Cardiac fibroblast (primary cell): ENCODE measurements around the gene ACADVL.

Experiments
- DNase-seq, 2 donors: peaks; one replicate each; pipeline versions ENCODE4 v3.0.0 to v3.0.0-alpha.2; 2010; ENCODE audit warnings: low read depth in 2 of 2
- H3K4me3 ChIP-seq, 2 donors: replicated peaks in 1 of 2; 1 replicate in 1 of 2; 2 replicates in 1 of 2; pipeline ENCODE4 v1.5.1; 2011; ENCODE audit warnings: low read depth in 2 of 2, low read length in 2 of 2, mild to moderate bottlenecking in 2 of 2, moderate library complexity in 1 of 2
- CTCF ChIP-seq: IDR thresholded peaks from one replicate; pipeline ENCODE4 v1.5.1; 2011; ENCODE audit warnings: low read depth, mild to moderate bottlenecking, low read length, inconsistent platforms

ACADVL gene

DNA sequence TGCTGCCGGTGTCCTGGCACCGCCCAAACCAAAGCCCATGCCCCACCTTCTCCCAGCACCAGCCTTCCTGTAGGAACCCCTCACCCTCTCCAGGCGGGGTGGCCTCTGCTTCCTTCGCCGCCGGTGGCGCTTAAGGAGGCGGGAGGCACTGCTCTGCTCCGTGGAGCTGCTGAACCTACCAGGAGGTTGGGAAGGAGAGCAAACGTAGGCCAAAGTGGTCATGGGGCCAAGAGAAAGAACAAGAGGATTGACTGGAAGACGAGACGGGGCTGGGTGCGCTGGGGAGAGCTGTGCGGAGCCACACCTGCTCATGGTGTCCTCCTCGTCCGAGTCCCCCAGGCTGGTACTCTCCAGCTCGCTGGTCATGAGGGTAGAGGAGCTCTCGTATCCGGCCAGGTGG, 9.8 kb downstream of the ACADVL start:
- no peak overlapping the region for H3K4me3 ChIP-seq

GRCh38 chr17:7232114-7232513, 12.4 kb downstream of the ACADVL start:
- DNase-seq, result no peak
- no peak for TF ChIP-seq CTCF
- H3K4me3 ChIP-seq, result peak overlapping the region in 1 of 2 donors; percentile 3

More for the DNA sequence above, 9.8 kb downstream of the ACADVL start:
- no peak for TF ChIP-seq CTCF
- no peak for DNase-seq

GRCh38 chr17:7233701-7234082, 14.0 kb downstream of the ACADVL start:
- no peak for DNase-seq
- no peak for TF ChIP-seq CTCF
- peak overlapping the region; percentile 75 to 80 for H3K4me3 ChIP-seq

DNA sequence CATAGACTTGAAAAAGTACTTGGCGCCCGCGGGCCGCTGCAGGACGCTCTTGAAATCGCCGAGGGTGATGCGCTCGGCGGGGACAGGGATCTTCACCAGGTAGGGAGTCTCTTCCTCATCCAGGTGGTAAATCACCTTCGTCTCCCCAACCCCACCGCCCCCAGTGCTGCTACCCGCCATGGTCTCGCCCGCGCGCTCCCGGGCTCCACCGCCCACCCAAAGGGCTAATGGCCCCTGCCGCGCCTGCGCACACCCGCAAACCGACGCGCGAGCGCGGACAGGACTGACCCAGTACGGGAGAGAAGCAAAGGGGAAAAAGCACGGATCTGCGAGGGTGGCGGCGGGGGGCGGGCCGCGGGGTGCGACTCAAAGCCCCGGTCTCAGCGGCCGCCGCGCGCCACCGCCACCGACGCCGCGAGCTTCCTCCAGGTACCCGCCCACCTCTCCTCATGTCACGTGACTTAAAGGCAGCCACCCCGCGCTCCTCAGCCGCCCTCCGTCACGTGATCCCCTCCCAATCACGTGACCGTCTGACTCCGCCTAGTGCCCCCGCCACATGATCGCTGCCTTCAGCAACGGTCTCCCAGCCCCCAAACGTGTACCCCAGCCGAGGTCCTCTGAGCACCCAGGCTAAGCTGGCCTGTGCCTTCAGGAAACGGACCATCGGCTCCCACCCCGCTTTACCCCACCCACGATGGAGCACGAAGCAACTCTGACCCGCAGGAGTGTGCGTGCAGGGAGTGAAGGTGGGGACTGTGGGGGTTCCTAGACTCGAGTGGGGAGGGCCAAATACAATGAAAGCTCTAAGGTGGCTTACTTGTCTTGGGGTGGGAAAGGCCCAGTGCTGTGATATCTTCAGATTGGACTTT, 14.6 kb downstream of the ACADVL start, which contains the start of gene DVL2:
Gene DVL2 (minus strand): TSS at position 435 of the 869 bp plus-strand sequence. CDS start 255 bp downstream, at position 180.
- peak within 1 kb of the TSS; percentile 75 to 80 for H3K4me3 ChIP-seq
- TF ChIP-seq CTCF, result no peak
- peak; percentile 96 to 98 for DNase-seq

GRCh38 chr17:7235693-7236665, 16.2 kb downstream of the ACADVL start:
- no peak for TF ChIP-seq CTCF
- DNase-seq, result peak in 1 of 2 donors; percentile 68
- no peak overlapping the region for H3K4me3 ChIP-seq

DNA sequence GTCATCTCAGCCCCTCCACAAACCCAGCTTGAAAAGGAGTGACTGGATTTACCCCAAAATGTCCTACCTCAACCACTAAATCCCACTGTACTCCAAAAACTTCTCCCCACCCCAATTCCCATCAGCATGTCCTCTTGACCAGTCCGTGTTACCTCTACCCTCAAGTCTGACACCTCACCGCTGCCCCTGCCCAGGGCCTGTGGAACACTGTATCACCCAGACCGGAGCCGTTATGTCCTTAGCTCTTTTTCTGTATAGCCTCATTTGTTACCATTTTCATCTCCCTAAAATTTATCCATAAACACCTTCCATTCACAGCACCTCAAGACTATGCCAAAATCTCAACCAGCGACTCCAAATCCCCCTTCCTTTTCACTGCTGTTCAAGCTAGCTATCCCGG, 17.1 kb downstream of the ACADVL start:
- DNase-seq, result no peak
- H3K4me3 ChIP-seq, result peak overlapping the region in 1 of 2 donors; percentile 100
- TF ChIP-seq CTCF, result no peak
